HG03432 (cell line): Measurements from ENCODE around the gene EPHB2.
"Not testable (repeated sequence)": the region's sequence is repeated elsewhere in the genome, so short reads cannot be mapped to it uniquely, and the experiment has no call there.

Source experiments
- ATAC-seq: cut with Tn5 transposase; IDR thresholded peaks from one replicate; pipeline ENCODE4 v1.9.1; 2021; ENCODE audit warnings: mild to moderate bottlenecking, moderate library complexity; ENCODE audit not compliant: unreplicated experiment

Gene EPHB2

DNA sequence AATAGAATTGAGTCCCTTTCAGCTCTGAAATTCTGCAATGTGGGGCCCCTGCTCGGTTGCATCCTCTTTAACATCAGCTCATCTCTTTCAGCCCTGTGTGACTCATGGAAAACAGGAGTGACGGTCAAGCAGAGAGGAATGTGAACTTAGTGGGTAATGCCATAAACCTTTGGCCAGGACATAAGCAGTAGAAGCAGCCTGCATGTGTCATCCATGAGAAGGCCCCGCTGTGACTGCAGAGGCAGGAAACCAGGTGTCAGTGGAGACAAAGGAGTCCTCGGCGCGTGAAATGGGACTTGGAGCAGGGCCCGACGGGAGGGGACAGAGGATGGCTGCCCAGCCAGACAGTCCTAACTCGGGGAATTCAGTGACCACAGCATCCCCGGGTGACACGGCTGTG lies 21.1 kb upstream of the EPHB2 start:
- no peak for ATAC-seq

DNA sequence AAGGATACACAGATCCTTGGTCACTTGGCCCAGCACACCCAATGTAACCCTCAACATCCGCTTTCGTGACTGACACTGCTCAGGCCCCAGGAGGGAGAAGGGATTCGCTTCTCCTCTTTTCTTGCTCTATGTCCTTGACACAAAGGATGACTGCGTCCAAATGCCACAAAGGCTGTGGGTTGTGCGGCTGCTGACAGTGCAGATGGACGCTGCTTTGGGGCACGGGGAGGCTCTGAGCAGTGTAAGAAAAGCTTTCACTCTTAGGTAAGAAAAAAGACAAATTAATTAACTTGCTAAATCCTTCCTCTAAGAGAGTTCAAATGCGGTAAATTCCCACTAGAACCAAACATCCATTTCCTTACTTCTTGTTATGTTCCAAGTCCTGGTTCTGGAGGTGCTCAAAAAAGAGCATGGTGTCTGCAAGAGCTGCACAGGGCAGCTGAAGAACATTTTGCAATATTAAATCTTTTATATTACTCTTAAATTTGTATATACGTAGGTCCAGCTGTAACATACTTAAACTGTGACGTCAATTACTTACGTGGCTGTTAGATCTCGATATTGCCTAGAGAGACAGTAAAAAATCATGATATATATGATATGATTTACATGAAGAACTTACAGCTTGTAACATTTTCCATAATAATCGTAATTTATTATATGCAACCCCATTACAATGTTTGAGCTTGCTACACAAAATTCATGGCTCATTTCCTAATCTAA lies 19.4 kb upstream of the EPHB2 start:
- no peak for ATAC-seq

DNA sequence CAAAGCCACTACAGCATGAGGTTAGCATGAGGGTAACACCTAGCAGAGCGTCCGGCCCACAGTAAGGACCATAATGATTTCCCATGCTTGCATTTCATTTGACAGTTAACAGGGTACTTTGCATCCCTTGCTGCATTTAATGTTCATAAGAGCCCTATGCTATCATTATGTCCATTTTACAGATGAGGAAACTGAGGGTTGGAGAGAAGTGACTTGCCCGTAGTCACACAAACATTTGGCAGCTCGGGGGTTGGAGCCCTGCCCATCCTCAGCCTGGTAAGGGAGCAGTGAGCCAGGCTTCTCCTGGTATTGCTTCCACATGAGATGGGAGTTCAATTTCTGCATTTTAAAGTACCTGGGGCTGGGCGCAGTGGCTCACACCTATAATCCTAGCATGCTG lies 16.5 kb upstream of the EPHB2 start:
- ATAC-seq = no peak

DNA sequence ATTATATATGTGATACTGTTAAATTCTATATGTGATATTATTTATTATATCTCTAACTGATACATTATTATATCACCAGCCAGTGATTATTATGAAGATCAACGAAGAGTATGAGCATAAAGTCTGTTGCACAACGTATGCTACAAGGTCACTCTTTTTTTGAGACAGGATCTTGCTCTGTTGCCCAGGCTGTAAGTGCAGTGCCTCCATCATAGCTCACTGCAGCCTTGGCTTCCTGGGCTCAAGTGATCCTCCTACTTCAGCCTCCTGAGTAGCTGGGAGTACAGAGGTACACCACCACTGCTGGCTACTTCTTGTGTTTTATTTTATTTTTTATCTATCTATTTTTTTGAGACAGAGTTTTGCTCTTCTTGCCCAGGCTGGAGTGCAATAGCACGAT lies 14.0 kb upstream of the EPHB2 start:
- no peak for ATAC-seq

DNA sequence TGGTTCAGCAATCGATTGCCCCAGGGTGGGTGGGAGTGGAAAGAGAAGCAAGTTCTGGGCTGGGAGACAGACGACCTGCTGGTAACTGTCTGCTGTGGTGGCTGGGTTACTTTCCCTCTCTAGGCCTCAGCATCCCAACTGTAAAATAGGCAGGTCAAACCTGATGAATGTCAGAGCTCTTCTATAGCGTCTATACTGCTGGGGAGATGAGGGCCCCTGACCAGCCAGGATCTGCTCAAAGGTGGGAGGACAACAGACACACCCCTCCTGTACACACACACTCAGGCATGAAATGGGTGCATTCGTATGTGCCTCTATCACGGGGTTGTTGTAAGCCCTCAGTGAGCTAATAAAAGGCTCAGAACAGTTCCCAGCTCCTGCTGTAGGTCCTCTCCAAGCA lies 12.7 kb upstream of the EPHB2 start:
- no peak for ATAC-seq

DNA sequence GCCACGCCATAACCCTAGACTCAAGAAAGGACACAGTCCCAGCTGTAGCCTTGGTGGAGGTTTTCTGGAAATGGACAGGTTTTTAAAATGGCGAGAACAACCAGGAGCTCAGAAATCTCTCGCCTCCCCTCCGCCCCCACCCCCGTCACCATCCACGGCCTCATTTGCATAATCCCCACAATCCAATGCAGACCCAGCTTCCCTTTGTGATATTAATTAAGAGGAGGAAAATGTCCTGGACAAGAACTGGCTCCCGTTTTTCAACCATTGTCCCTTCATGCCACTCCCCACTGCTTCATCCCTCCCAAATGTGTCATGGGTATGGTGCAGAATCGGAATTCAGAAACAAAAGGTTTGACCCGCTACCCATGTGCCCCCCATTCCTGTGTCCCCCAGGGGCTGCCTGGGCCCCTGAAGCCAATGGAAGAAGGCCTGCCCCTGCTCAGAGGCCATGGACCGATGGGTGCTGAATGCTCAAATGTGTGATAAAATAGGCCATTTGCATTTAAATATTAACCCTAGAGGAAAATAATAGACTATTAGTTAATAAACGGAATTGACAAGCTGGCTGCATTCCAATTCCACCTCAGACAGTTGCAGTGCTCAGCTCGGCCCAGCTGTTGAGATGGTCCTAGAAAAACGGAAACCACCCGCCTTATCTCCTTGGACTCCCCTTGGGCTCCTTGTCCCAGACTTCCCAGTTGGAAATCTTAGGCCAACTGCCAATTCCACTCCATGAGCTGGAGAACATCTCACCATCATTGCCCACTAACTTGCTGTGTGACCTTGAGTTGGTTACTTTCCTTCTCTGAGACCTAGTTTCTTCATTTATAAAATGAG lies 10.7 kb upstream of the EPHB2 start:
- ATAC-seq = no peak

DNA sequence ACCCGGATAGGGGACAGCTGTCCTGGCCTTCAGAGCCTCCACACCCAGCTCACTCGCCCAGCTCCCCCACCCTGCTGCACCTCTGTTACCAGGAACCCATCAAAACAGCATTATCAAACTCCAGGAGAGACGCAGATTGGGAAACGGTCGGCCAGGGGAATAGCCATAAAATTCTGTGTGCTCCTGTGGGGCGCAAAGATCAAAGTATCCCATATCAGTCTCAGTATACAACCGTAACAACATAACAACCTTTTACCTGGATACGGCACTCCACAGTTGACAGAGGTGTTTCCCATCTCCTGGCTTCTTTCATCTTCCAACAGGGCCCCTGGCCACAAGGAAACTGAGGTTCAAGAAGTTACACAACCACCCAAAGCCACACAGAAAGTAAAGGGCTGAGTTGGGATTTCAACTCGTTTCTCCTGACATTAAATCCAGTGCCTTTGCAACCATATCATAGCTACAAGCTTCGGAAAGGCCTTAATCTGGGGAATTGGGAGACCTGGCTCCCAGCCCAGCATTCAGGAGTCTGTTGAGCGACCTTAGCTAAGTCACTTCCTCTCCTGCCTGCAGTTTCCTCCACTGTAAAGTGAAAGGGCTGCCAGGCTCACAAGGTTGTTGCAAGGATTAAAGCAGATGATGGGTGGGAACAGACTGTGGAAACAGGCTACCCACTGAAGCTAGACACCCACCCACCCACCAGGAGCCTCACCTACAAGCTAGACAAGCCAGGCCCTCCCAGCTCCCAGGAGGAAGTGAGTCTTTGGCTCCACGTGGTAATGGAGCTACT lies 8.1 kb upstream of the EPHB2 start:
- ATAC-seq = no peak

DNA sequence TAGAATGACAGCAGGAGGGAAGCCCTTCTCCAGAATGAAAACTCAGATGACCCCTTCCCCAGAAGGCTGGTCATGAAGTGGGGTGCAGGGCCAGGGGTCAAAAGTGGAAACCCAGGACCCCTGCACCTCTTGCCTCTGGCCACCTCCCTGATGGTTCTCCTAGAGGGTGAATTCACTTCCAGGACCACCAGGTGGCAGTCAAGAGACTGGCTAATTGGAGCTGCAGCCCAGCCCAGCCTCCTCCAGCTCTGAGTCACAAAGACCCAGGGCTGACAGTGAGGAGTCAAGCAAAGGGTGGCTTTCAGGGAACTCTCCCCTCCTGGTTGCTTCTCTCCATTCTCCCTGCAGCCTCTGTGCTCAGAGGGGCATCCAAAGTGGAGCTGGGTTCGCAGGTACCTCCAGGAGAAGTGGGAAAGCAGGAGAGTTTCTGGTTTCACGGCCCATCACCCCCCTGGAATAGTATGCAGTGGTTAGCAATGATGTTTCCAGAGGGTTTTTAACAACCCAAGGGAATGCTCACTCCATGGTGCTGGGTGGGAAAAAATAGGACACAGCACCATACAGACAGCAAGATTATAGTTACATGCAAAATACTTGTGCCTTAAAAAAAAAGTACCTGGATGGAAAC lies 6.1 kb upstream of the EPHB2 start:
- ATAC-seq = no peak

DNA sequence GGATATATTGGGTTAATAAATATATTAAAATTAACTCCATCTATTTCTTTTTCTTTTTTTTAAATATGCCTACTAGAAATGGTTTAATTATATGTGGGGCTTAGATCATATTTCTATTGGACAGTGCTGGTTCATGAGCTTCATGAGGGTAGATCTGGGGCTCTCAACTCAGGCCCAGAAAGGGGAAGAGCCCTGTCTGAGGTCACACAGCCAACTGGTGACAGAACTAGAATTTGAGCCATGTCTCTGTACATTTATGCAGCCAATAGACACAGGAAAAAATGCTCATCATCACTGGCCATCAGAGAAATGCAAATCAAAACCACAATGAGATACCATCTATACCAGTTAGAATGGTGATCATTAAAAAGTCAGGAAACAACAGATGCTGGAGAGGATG lies 5.1 kb upstream of the EPHB2 start:
- no peak for ATAC-seq

DNA sequence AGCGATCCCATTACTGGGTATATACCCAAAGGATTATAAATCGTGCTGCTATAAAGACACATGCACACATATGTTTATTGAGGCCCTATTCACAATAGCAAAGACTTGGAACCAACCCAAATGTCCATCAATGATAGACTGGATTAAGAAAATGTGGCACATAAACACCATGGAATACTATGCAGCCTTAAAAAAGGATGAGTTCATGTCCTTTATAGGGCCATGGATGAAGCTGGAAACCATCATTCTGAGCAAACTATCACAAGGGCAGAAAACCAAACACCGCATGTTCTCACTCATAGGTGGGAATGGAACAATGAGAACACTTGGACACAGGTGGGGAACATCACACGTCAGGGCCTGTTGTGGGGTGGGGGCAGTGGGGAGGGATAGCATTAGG lies 4.5 kb upstream of the EPHB2 start:
- ATAC-seq = not testable (repeated sequence)

DNA sequence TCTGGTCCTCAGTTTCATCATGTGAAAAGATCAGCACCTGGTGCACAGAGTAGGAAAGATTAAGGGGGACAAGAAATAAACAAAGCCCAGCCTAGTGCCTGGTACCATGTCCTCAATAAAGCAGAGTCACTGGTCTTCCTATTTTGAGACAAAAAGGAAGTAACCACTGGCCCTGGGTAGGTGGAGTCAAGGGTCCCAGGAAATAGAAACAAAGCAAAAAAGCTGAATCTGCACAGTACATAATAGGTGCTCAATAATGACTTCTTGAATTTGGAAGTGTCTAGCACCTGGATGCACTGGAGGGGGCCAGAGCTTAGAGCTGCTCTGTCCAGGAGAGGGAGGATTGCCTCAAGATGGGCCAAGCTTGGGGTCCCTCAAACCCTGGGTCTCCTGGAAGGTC lies 1.9 kb upstream of the EPHB2 start:
- ATAC-seq = no peak

DNA sequence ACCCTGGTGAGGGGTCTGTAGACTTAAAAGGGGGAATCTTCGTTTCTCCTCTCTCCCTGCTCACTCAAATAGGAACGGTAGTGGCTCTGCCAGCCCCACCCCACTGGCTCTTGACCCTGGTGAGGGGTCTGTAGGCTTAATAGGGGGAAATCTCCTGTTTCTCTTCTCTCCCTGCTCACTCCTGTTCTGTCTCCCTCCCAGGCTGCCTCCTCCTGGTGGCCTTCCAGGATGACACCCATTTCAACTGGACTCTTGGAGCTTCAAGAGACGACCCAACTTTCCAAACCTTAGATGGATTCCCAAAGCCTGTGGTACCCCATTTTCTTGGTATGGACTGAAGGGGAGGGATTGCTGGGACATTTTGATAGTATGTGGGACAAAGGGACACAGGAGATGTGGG lies 1.4 kb upstream of the EPHB2 start:
- ATAC-seq = no peak

DNA sequence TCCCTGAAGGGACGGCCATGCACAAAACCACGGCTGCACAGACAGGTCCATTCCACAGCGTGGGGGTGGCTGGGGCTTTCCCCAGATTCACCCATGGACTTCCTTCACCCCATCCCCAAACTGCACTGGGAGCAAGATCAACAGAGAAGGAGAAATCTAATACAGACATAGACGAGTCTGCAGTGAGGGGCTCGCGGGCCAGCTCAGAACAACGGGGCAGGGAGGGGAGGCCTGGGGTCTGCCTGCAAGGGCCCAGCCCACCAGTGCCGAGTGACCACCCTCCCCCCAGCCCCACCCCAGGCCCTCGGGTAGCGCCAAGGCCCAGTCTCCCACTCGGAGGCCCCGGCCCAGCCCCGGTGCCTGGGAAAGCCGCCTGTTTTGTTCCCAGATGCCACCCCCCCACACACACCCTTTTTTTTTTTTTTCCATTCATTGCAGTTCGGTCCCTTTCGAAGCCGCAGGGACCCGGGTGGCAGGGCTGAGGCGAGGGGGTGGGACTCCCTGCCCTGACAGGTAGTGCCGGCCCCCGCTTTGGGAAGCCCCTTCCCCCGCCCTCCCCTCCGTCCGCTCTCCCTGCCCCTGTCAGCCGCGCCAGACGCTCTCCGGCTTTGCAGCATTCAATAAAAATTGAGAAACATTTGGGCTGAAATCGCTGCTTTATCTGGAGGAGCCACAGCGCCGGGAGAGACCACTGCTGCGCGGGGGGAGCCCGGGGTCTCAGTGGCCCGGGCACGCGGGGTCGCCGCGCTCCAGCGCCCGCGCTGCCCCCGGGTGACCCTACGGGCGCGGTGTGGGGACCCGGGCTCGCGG lies 543 bp upstream of the EPHB2 start:
- ATAC-seq = no peak

DNA sequence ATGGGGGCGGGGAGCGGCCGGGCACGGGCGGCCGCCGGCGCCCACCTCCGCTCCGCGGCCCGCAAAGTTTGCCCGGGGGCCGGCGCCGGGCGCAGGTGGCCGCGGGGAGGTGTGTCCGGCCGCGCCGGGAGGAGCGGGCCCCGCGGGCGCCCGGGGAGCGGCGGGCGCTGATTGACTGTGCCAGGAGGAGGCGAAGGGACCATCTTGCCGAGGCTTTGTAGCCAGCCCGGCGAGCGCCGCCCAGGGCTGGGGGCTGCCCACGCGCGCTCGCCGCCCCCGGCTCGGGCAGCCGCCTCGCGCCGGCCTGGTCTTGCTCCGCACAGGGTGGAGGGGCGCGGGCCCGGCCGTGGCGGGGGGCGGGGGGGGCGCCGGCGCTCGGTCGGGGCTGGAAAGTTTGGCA lies 432 bp downstream of the EPHB2 start:
- ATAC-seq = no peak

DNA sequence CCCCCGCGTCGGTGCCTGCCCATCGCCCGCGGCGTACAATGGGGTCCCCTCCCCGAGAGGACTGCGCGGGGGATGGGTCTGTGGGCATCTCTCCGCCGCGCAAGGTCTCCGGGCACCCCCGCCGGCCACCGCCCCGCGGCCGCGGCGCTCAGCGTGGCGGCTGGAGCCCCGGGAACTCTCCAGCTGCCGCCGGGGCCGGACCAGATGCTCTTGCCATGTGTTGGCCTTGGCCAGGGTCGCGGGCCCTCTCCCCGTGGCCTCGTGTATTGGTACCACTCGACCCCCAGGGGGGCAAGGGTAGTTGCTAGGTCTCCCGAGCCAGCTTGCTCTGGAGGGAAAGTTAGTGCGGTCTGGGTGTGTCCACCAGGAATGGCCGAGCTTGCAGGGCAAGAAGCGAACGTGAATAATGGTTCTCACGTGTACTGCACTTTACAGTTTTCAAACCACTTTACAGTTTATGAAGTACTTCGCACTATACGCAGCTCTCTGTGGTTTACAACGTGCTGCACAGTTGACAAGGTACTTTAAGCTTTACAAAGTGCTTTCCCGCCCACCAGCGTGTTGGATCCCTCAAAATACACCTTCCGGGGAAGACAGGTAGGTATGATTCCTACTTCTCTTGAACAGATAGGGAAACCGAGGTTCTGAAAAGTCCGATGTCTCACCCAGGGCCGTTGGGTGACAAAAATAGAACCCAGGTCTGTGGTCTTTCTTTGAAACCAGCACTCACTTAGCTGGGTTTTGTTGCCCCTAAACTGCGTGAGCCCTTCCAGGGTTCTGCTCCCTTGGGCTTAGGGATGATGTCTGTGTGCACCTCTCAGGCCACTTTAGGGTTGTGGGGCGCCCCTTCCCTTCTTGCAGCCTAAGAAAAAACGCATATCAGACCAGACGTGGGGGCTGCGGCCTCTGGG lies 1.2 kb downstream of the EPHB2 start:
- ATAC-seq = no peak

DNA sequence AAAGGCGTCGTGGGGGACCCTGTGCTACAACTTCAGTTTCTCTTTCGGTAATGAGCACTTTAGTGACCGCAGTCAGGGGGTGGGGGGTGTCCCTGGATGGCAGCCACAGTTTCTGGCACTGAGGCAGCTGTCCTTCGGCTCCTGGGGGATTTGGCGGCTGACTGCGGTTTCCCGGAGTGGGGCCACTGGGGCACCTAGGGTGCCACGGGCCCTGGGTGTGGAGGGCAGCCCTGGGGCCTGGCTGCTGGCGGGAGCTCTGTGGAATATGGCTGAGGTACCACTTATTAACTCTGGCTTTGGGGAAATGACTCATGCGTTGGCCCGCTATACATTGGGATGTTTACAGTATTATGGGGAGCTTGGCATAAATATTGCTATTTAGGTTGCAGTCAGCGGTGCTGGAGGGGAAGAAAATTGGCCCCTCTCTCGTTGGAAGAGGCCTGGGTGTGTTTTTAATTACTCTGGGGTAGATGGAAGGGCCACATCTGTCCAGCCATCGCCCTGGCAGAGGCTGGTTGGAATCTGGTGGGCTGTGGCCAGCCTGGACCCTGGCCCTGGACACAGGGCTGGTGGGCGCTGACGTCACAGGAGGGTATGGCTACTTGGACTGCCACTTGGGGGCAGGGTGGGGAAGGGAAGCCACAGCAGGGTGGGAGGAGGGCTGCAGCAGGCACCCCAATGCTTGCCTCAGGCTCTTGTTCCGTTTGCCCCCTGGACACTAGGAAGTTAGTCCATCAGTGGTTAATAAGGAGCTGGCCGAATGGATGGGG lies 2.0 kb downstream of the EPHB2 start:
- ATAC-seq = no peak

DNA sequence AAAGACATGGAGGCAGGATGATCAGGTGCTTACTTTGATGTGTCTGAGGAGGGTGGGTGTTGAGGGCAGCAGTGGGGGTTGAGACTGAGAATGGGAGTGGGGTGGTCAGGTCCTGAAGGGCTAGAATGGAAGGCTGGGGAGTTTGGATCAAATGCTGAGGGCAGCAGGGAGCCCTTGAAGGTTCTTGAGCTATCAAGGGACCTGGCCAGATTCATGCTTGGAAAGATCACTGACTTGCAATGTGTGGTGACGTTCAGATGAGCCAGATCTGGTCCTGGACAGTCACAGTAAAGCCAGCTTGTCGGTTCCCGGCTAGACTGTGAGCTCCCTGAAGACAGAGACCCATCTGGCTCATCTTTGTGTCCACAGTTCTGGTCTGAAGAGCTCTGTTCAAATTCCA lies 3.8 kb downstream of the EPHB2 start:
- ATAC-seq = no peak

DNA sequence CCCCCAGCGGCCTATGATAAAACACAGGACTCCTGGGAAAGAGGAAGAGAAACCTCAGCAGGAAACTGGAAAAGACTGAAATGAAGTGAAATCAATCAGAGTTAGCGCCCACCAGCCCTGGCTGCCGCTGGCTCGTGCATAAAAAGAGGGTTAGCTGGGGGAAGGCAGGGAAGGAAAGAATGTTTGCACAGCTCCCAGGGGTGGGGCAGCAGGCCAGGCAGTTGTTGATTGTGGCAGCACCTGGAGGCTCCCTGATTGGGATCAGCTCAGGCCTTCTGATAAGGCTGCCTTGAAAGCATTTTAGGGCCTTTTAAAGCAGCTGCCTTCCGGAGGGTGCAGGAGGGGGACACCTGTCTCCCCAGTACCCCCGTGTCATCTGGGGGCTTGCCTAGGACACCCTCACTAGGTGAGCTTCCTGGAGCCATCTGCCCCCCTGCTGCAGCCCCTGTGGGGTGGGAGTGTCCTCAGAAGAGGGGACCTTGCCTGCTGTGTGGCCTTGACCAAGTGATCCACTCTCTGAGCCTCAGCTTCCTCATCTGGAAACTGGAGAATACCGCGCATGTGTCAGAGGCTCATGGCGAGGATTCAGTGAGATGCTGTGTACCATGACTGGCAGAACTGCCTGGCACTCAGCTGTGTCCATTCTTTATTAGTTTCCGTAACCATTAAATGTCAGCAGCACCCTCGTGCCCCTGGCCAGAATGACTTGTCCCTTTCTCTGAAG lies 6.6 kb downstream of the EPHB2 start:
- ATAC-seq = no peak
